GM12801 (cell line): Measurements from ENCODE around the gene CENPU.

Source experiments
- TF ChIP-seq, protein P1 (sequence below): IDR thresholded peaks from one replicate; pipeline ENCODE4 v1.5.1; 2011; ENCODE audit warnings: control low read depth; ENCODE audit not compliant: insufficient read length; ENCODE audit errors: extremely low read depth

The CENPU gene

DNA sequence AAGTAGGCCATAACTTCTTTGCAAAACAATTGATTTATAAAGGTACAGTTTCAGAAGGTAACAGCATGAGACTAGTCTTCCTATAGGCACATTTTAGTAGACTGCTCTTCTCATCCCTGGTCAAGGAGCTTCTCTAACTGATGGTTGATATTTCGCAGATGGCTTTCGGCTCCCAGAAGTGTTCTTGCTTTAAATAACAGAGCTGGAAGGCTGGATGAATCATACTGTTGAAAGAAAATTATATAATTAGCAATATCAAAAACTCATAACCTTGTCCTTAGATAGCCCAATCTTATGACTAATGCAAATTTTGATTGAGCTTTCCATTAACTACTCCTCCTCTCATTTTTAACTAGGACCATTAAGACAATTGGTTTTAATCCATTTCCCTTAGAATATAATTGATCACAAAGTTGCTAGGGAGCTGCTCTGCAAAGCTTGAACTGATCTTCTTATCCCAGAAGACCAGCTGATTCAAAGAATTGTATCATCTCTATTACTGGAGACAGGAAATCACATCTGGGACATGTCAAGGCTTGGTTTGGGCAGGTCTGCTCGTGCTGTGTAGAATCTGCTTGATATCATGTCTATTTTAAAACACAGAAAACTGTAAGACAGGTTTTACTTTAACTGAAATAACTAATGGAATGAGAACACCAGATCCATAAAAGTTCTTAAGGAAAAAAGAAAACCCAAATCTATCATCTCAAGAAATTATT is 38.6 kb downstream of the CENPU start:
- TF ChIP-seq, protein P1, sequence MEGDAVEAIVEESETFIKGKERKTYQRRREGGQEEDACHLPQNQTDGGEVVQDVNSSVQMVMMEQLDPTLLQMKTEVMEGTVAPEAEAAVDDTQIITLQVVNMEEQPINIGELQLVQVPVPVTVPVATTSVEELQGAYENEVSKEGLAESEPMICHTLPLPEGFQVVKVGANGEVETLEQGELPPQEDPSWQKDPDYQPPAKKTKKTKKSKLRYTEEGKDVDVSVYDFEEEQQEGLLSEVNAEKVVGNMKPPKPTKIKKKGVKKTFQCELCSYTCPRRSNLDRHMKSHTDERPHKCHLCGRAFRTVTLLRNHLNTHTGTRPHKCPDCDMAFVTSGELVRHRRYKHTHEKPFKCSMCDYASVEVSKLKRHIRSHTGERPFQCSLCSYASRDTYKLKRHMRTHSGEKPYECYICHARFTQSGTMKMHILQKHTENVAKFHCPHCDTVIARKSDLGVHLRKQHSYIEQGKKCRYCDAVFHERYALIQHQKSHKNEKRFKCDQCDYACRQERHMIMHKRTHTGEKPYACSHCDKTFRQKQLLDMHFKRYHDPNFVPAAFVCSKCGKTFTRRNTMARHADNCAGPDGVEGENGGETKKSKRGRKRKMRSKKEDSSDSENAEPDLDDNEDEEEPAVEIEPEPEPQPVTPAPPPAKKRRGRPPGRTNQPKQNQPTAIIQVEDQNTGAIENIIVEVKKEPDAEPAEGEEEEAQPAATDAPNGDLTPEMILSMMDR: no peak

GRCh38 chr4:184694412-184694956 is 39.4 kb downstream of the CENPU start:
- TF ChIP-seq, protein P1: no peak

DNA sequence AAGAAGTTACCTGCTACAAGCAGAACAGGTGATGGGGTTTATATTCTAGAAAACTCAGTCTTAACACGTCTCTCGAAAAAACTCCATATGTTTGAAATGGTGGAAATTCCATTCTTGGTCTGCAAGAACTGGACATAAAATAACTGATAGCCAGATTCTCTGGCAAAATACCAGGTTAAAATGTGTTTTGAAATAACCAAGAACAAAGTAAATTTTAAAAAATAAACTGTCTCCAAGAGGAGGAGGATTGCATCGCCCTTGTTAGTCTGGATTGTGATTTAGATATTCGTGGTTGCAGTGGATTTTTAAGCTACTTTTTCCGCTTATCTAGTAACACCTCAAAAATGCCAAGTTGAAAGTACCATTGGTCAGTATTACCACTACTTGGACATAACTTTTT is 40.8 kb downstream of the CENPU start:
- TF ChIP-seq, protein P1: no peak

GRCh38 chr4:184689681-184690080 is 44.2 kb downstream of the CENPU start:
- TF ChIP-seq, protein P1: no peak

DNA sequence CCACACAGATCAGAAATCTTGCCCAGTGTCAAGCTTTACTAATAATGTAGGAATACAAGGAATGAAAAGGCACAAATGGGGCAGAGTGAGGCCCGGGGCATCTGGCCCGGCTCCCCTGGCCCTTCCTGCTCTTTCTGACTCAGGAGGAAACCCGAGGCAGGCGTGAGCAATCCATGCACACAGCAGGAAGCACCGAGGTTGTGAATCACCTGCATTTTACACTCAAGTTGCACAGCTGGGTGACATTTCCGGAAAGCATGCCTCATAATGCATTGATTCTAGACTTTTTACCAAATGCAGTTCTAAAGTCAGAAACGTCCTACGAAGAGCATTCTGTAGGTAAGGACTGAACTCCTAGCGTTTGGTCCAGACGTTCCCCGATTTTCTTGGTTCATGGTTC is 45.4 kb downstream of the CENPU start:
- TF ChIP-seq, protein P1: no peak

DNA sequence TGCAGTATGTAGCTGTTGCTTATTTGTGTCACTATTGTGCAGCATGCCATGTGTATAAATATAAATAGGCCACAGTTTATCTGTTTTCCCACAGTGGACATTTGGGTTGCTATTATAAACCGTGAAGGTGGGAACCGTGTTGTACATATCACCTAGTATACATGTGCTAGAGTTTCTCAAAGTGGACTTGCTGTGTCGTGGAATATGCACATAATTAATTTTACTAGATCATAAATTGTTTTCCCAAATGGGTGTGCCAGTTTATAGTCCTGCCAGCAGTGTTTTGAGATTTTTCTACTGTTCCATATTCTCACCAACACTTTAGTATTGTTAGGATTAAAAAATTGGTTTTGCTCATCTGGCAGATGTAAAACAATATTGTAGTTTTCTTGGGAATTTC is 45.9 kb downstream of the CENPU start:
- TF ChIP-seq, protein P1: no peak

GRCh38 chr4:184684491-184685189 is 49.3 kb downstream of the CENPU start:
- TF ChIP-seq, protein P1: no peak
